Neutrophil (primary cell): Measurements from ENCODE around the gene TRIM27.
"Not testable (repeated sequence)": the region's sequence is repeated elsewhere in the genome, so short reads cannot be mapped to it uniquely, and the experiment has no call there.

Experiments used
- H3K27ac ChIP-seq: fragments of 200-600 bp; sonication (generic); 2 replicates; pipeline ENCODE4 v1.5.1; 2016; ENCODE audit warnings: mild to moderate bottlenecking, moderate library complexity
- H3K27me3 ChIP-seq: fragments of 200-600 bp; sonication (generic); 2 replicates; pipeline ENCODE4 v1.6.0; 2016; ENCODE audit warnings: mild to moderate bottlenecking
- H3K36me3 ChIP-seq: fragments of 200-600 bp; sonication (generic); 2 replicates; pipeline ENCODE4 v1.5.1; 2017
- H3K4me1 ChIP-seq, 2 experiments: fragments of 200-600 bp in 1 of 2; sonication (generic) in 1 of 2; 1 replicate in 1 of 2; 2 replicates in 1 of 2; pipeline versions ENCODE4 v1.5.1 to v1.6.1; 2013 to 2016; ENCODE audit warnings: low read depth in 1 of 2, low read length in 1 of 2, mild to moderate bottlenecking in 1 of 2, moderate library complexity in 1 of 2; ENCODE audit not compliant: control insufficient read depth in 1 of 2, insufficient read depth in 1 of 2
- H3K4me3 ChIP-seq, 2 experiments: fragments of 200-600 bp in 1 of 2; sonication (generic) in 1 of 2; 1 replicate in 1 of 2; 2 replicates in 1 of 2; pipeline ENCODE4 v1.5.1; 2013 to 2016; ENCODE audit warnings: low read depth in 1 of 2, low read length in 1 of 2, mild to moderate bottlenecking in 1 of 2, moderate library complexity in 1 of 2
- H3K9me3 ChIP-seq: fragments of 200-600 bp; sonication (generic); 2 replicates; pipeline ENCODE4 v1.5.1; 2016
- CTCF ChIP-seq: fragments of 200-600 bp; sonication (generic); IDR thresholded peaks from 2 replicates; pipeline ENCODE4 v1.5.1; 2016; ENCODE audit warnings: antibody characterized with exemption

Gene TRIM27

GRCh38 chr6:28960846-28961500 lies 37.2 kb upstream of the TRIM27 start:
- H3K27ac ChIP-seq, result no peak overlapping the region
- H3K4me1 ChIP-seq, result no peaks in the 10 kb centered on the region
- H3K36me3 ChIP-seq, result no peaks in the 10 kb centered on the region
- H3K4me3 ChIP-seq, result no peak overlapping the region
- TF ChIP-seq CTCF, result no peak
- no peaks in the 10 kb centered on the region for H3K9me3 ChIP-seq
- H3K27me3 ChIP-seq, result peaks cover 14% of the 10 kb centered on the region

- H3K27me3 ChIP-seq, result peaks cover 36% of the 10 kb centered on the region
- not testable (repeated sequence) for H3K27ac ChIP-seq, H3K4me1 ChIP-seq, H3K4me3 ChIP-seq, H3K9me3 ChIP-seq, H3K36me3 ChIP-seq
These were observed 34.9 kb upstream of the TRIM27 start for GRCh38 chr6:28958561-28959243.

DNA sequence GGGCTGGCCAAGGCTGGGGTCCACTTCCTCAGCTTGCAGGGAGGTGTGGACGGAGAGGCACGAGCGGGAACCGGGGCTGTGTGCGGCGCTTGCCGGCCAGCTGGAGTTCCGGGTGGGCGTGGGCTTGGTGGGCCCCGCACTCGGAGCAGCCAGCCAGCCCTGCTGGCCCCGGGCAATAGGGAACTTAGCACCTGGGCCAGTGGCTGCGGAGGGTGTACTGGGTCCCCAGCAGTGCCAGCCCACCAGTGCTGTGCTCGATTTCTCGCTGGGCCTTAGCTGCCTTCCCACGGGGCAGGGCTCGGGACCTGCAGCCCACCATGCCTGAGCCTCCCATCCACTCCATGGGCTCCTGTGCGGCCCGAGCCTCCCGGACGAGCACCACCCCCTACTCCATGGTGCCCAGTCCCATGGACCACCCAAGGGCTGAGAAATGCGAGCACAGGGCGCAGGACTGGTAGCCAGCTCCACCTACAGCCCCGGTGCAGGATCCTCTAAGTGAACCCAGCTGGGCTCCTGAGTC lies 34.1 kb upstream of the TRIM27 start:
- H3K27ac ChIP-seq, H3K36me3 ChIP-seq, H3K9me3 ChIP-seq, H3K4me3 ChIP-seq: not testable (repeated sequence)
- Histone ChIP-seq H3K27me3 (peaks cover 45% of the 10 kb centered on the region), H3K4me1 (peaks cover 0 to 12% of the 10 kb centered on the region in 2 experiments)

- Histone ChIP-seq H3K9me3 (no peaks in the 10 kb centered on the region), H3K27me3 (peaks cover 60% of the 10 kb centered on the region), H3K4me3 (no peak overlapping the region), H3K4me1 (peaks cover 0 to 12% of the 10 kb centered on the region in 2 experiments), H3K36me3 (no peaks in the 10 kb centered on the region), H3K27ac (no peak overlapping the region)
- no peak for TF ChIP-seq CTCF
These were observed 32.5 kb upstream of the TRIM27 start for GRCh38 chr6:28956331-28956730.

- H3K27me3 ChIP-seq, result peaks cover 69% of the 10 kb centered on the region
- no peak for TF ChIP-seq CTCF
- no peak overlapping the region for H3K27ac ChIP-seq
- H3K4me1 ChIP-seq, result peaks cover 0 to 12% of the 10 kb centered on the region in 2 experiments
- H3K4me3 ChIP-seq, result no peak overlapping the region
- no peaks in the 10 kb centered on the region for H3K36me3 ChIP-seq
- H3K9me3 ChIP-seq, result no peaks in the 10 kb centered on the region
These were observed 29.9 kb upstream of the TRIM27 start for GRCh38 chr6:28953585-28954258.

- no peak overlapping the region for H3K27ac ChIP-seq
- H3K27me3 ChIP-seq, result peaks cover 69% of the 10 kb centered on the region
- no peak for TF ChIP-seq CTCF
- H3K4me3 ChIP-seq, result no peak overlapping the region
- no peaks in the 10 kb centered on the region for H3K9me3 ChIP-seq
- peaks cover 0 to 12% of the 10 kb centered on the region in 2 experiments for H3K4me1 ChIP-seq
- no peaks in the 10 kb centered on the region for H3K36me3 ChIP-seq
These were observed 29.3 kb upstream of the TRIM27 start for GRCh38 chr6:28953039-28953584.

DNA sequence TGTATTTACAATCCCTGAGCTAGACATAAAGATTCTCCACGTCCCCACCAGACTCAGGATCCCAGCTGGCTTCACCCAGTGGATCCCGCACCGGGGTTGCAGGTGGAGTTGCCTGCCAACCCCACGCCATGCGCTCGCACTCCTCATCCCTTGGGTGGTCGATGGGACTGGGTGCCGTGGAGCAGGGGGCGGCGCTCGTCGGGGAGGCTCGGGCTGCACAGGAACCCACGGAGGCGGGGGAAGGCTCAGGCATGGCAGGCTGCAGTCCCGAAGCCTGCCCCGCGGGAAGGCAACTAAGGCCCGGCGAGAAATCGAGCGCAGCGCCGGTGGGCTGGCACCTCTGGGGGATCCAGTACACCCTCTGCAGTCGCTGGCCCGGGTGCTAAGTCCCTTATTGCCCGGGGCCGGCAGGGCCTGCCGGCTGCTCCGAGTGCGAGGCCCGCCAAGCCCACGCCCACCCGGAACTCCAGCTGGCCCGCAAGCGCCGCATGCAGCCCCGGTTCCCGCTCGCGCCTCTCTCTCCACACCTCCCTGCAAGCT lies 25.9 kb upstream of the TRIM27 start:
- H3K4me3 ChIP-seq, H3K27ac ChIP-seq, H3K9me3 ChIP-seq, H3K36me3 ChIP-seq: not testable (repeated sequence)
- H3K27me3 ChIP-seq, result peaks cover 43% of the 10 kb centered on the region
- H3K4me1 ChIP-seq, result peaks cover 8 to 23% of the 10 kb centered on the region in 2 experiments
